Tibial nerve (tissue), 3 donors: Measurements from ENCODE around the gene STYXL2.

Source experiments
- EP300 ChIP-seq, 2 donors: sonication (generic); formaldehyde crosslinking; IDR thresholded peaks; one replicate each; pipeline ENCODE4 v1.6.1; 2017; ENCODE audit warnings: antibody characterized with exemption in 2 of 2, mild to moderate bottlenecking in 1 of 2
- POLR2A ChIP-seq, 2 donors: fragments of 450-650 bp; IDR thresholded peaks; one replicate each; pipeline ENCODE4 v1.6.1; 2017; ENCODE audit warnings: antibody characterized with exemption in 2 of 2, mild to moderate bottlenecking in 2 of 2, moderate library complexity in 2 of 2

- TF ChIP-seq EP300 (IDR thresholded peaks at IDR 0.05) (no peak), POLR2A (IDR thresholded peaks at IDR 0.05) (no peak)
These were observed 34.7 kb downstream of the STYXL2 start for GRCh38 chr1:167128261-167129227.
